ENCODE results near the gene LHFPL3.

LHFPL3 gene

GRCh38 chr7:104851268-104851667, 522.9 kb downstream of the LHFPL3 start:
- Histone ChIP-seq H3K4me1 (ENCODE audit: control insufficient read depth, insufficient read depth, low read length) (no peaks in the 10 kb centered on the region), H3K27me3 (ENCODE audit: control insufficient read depth, insufficient read depth, low read length) (peaks cover 59% of the 10 kb centered on the region), H3K9ac (ENCODE audit: low read depth, low read length) (no peak overlapping the region), H3K9me3 (replicated peaks; ENCODE audit: low read length) (no peaks in the 10 kb centered on the region), H3K36me3 (ENCODE audit: insufficient read depth, low read length) (no peaks in the 10 kb centered on the region), H3K4me2 (ENCODE audit: low read length) (no peak overlapping the region), H3K4me3 (ENCODE audit: low read length) (no peak overlapping the region)

GRCh38 chr7:104852386-104852785, 524.0 kb downstream of the LHFPL3 start:
- Histone ChIP-seq H3K4me1 (ENCODE audit: control insufficient read depth, insufficient read depth, low read length) (no peaks in the 10 kb centered on the region), H3K4me2 (ENCODE audit: low read length) (no peak overlapping the region), H3K27me3 (ENCODE audit: control insufficient read depth, insufficient read depth, low read length) (peaks cover 48% of the 10 kb centered on the region), H3K36me3 (ENCODE audit: insufficient read depth, low read length) (no peaks in the 10 kb centered on the region), H3K9ac (ENCODE audit: low read depth, low read length) (no peak overlapping the region), H3K9me3 (replicated peaks; ENCODE audit: low read length) (no peaks in the 10 kb centered on the region), H3K4me3 (ENCODE audit: low read length) (no peak overlapping the region)

- H3K4me1 ChIP-seq (ENCODE audit: control insufficient read depth, insufficient read depth, low read length) = no peaks in the 10 kb centered on the region
- no peaks in the 10 kb centered on the region for H3K9me3 ChIP-seq (replicated peaks; ENCODE audit: low read length)
- peaks cover 53% of the 10 kb centered on the region for H3K27me3 ChIP-seq (ENCODE audit: control insufficient read depth, insufficient read depth, low read length)
- H3K4me2 ChIP-seq (ENCODE audit: low read length) = no peak overlapping the region
- no peak overlapping the region for H3K4me3 ChIP-seq (ENCODE audit: low read length)
- H3K36me3 ChIP-seq (ENCODE audit: insufficient read depth, low read length) = no peaks in the 10 kb centered on the region
- H3K9ac ChIP-seq (ENCODE audit: low read depth, low read length) = no peak overlapping the region
These were observed 527.5 kb downstream of the LHFPL3 start for GRCh38 chr7:104855861-104856260.

- no peaks in the 10 kb centered on the region for H3K36me3 ChIP-seq (ENCODE audit: insufficient read depth, low read length)
- peaks cover 60% of the 10 kb centered on the region for H3K27me3 ChIP-seq (ENCODE audit: control insufficient read depth, insufficient read depth, low read length)
- H3K4me3 ChIP-seq (ENCODE audit: low read length) = no peak overlapping the region
- H3K9me3 ChIP-seq (replicated peaks; ENCODE audit: low read length) = no peaks in the 10 kb centered on the region
- H3K4me1 ChIP-seq (ENCODE audit: control insufficient read depth, insufficient read depth, low read length) = no peaks in the 10 kb centered on the region
- no peak overlapping the region for H3K4me2 ChIP-seq (ENCODE audit: low read length)
- H3K9ac ChIP-seq (ENCODE audit: low read depth, low read length) = no peak overlapping the region
These were observed 529.3 kb downstream of the LHFPL3 start for GRCh38 chr7:104857458-104858425.

GRCh38 chr7:104859754-104860426, 531.5 kb downstream of the LHFPL3 start:
- Histone ChIP-seq H3K9ac (ENCODE audit: low read depth, low read length) (no peak overlapping the region), H3K9me3 (replicated peaks; ENCODE audit: low read length) (no peaks in the 10 kb centered on the region), H3K36me3 (ENCODE audit: insufficient read depth, low read length) (no peaks in the 10 kb centered on the region), H3K27me3 (ENCODE audit: control insufficient read depth, insufficient read depth, low read length) (peaks cover 45% of the 10 kb centered on the region), H3K4me1 (ENCODE audit: control insufficient read depth, insufficient read depth, low read length) (no peaks in the 10 kb centered on the region), H3K4me2 (ENCODE audit: low read length) (no peak overlapping the region), H3K4me3 (ENCODE audit: low read length) (no peak overlapping the region)

- Histone ChIP-seq H3K9ac (ENCODE audit: low read depth, low read length) (no peak overlapping the region), H3K4me3 (ENCODE audit: low read length) (no peak overlapping the region), H3K4me1 (ENCODE audit: control insufficient read depth, insufficient read depth, low read length) (no peaks in the 10 kb centered on the region), H3K36me3 (ENCODE audit: insufficient read depth, low read length) (no peaks in the 10 kb centered on the region), H3K9me3 (replicated peaks; ENCODE audit: low read length) (no peaks in the 10 kb centered on the region), H3K4me2 (ENCODE audit: low read length) (no peak overlapping the region), H3K27me3 (ENCODE audit: control insufficient read depth, insufficient read depth, low read length) (peaks cover 41% of the 10 kb centered on the region)
These were observed 533.5 kb downstream of the LHFPL3 start for GRCh38 chr7:104861729-104862390.

GRCh38 chr7:104862719-104863118, 534.3 kb downstream of the LHFPL3 start:
- H3K4me3 ChIP-seq (ENCODE audit: low read length) = no peak overlapping the region
- H3K27me3 ChIP-seq (ENCODE audit: control insufficient read depth, insufficient read depth, low read length) = peaks cover 38% of the 10 kb centered on the region
- no peak overlapping the region for H3K4me2 ChIP-seq (ENCODE audit: low read length)
- H3K4me1 ChIP-seq (ENCODE audit: control insufficient read depth, insufficient read depth, low read length) = no peaks in the 10 kb centered on the region
- no peak overlapping the region for H3K9ac ChIP-seq (ENCODE audit: low read depth, low read length)
- no peaks in the 10 kb centered on the region for H3K9me3 ChIP-seq (replicated peaks; ENCODE audit: low read length)
- H3K36me3 ChIP-seq (ENCODE audit: insufficient read depth, low read length) = no peaks in the 10 kb centered on the region

- Histone ChIP-seq H3K4me1 (ENCODE audit: control insufficient read depth, insufficient read depth, low read length) (no peaks in the 10 kb centered on the region), H3K4me3 (ENCODE audit: low read length) (no peak overlapping the region), H3K9me3 (replicated peaks; ENCODE audit: low read length) (no peaks in the 10 kb centered on the region), H3K36me3 (ENCODE audit: insufficient read depth, low read length) (no peaks in the 10 kb centered on the region), H3K9ac (ENCODE audit: low read depth, low read length) (no peak overlapping the region), H3K27me3 (ENCODE audit: control insufficient read depth, insufficient read depth, low read length) (peaks cover 12% of the 10 kb centered on the region), H3K4me2 (ENCODE audit: low read length) (no peak overlapping the region)
These were observed 545.0 kb downstream of the LHFPL3 start for GRCh38 chr7:104873401-104873800.

GRCh38 chr7:104878577-104878976, 550.2 kb downstream of the LHFPL3 start:
- H3K4me1 ChIP-seq (ENCODE audit: control insufficient read depth, insufficient read depth, low read length) = peaks cover 3% of the 10 kb centered on the region
- H3K9ac ChIP-seq (ENCODE audit: low read depth, low read length) = no peak overlapping the region
- peaks cover 4% of the 10 kb centered on the region for H3K9me3 ChIP-seq (replicated peaks; ENCODE audit: low read length)
- H3K27me3 ChIP-seq (ENCODE audit: control insufficient read depth, insufficient read depth, low read length) = peaks cover 8% of the 10 kb centered on the region
- no peak overlapping the region for H3K4me3 ChIP-seq (ENCODE audit: low read length)
- H3K4me2 ChIP-seq (ENCODE audit: low read length) = no peak overlapping the region
- H3K36me3 ChIP-seq (ENCODE audit: insufficient read depth, low read length) = no peaks in the 10 kb centered on the region

GRCh38 chr7:104883248-104883717, 554.9 kb downstream of the LHFPL3 start:
- Histone ChIP-seq H3K9ac (ENCODE audit: low read depth, low read length) (peak overlapping the region; percentile 37), H3K4me2 (ENCODE audit: low read length) (no peak overlapping the region)

GRCh38 chr7:104883718-104884452, 555.5 kb downstream of the LHFPL3 start:
- peaks cover 25% of the 10 kb centered on the region for H3K27me3 ChIP-seq (ENCODE audit: control insufficient read depth, insufficient read depth, low read length)
- no peak overlapping the region for H3K4me3 ChIP-seq (ENCODE audit: low read length)
- H3K4me2 ChIP-seq (ENCODE audit: low read length) = peak overlapping the region; percentile 18
- no peaks in the 10 kb centered on the region for H3K36me3 ChIP-seq (ENCODE audit: insufficient read depth, low read length)
- peak overlapping the region; percentile 37 for H3K9ac ChIP-seq (ENCODE audit: low read depth, low read length)
- peaks cover 3% of the 10 kb centered on the region for H3K4me1 ChIP-seq (ENCODE audit: control insufficient read depth, insufficient read depth, low read length)
- H3K9me3 ChIP-seq (replicated peaks; ENCODE audit: low read length) = peaks cover 4% of the 10 kb centered on the region

More at GRCh38 chr7:104883248-104883717, 554.9 kb downstream of the LHFPL3 start:
- Histone ChIP-seq H3K27me3 (ENCODE audit: control insufficient read depth, insufficient read depth, low read length) (peaks cover 20% of the 10 kb centered on the region), H3K4me3 (ENCODE audit: low read length) (no peak overlapping the region), H3K9me3 (replicated peaks; ENCODE audit: low read length) (peaks cover 4% of the 10 kb centered on the region), H3K36me3 (ENCODE audit: insufficient read depth, low read length) (no peaks in the 10 kb centered on the region), H3K4me1 (ENCODE audit: control insufficient read depth, insufficient read depth, low read length) (peaks cover 3% of the 10 kb centered on the region)
